HG03571 (cell line): ENCODE data around the gene BNIPL.

Source experiments
- ATAC-seq: cut with Tn5 transposase; IDR thresholded peaks from one replicate; pipeline ENCODE4 v1.9.1; 2021; ENCODE audit not compliant: unreplicated experiment

The BNIPL gene

GRCh38 chr1:151056149-151056548 lies 19.8 kb downstream of the BNIPL start:
- ATAC-seq = no peak

- no peak for ATAC-seq
Measured at GRCh38 chr1:151058692-151059091, 22.3 kb downstream of the BNIPL start.

- peak; percentile 80 for ATAC-seq
Measured at GRCh38 chr1:151059109-151060006, 23.0 kb downstream of the BNIPL start, which contains the start of gene CDC42SE1. CDC42SE1 (minus strand) TSS chr1:151059622; CDS start chr1:151055730, 3,892 bp downstream.

DNA sequence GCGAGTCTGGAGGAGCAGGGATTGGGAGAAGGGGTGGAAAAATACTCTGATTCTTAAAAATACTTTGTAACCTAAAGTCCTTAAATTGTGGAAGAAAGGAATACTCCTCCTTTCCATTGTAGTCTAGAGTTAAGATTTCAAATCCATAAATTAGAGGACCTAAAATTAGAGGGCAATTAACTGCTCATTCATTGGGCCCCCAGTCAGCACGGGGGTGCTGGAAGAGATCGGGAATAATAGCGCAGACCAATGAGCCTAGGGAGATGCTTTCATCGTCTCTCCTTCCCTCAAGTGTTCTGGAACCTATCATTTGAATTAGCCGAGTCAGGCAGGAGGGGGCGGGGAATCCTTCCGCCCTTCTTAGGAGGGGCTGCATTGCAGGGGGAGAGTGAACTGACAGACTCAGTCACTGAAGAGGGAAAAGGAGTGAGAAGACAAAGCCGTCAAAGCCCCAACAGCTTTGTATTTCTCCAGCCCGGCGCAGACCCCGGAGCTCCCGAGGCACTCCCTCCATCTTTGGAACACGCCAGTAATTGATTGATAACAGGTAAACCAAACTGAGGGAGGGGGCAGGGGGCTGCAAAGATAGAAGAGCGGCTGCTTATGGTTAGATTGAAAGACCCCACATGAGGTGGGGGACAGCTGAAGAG lies 23.7 kb downstream of the BNIPL start, which contains the start of gene MLLT11:
MLLT11 (plus strand) TSS at position 391 of the 650 bp plus-strand sequence. CDS start 6,828 bp downstream, outside the sequence.
- ATAC-seq = no peak

GRCh38 chr1:151060657-151061421 lies 24.5 kb downstream of the BNIPL start:
- no peak for ATAC-seq

DNA sequence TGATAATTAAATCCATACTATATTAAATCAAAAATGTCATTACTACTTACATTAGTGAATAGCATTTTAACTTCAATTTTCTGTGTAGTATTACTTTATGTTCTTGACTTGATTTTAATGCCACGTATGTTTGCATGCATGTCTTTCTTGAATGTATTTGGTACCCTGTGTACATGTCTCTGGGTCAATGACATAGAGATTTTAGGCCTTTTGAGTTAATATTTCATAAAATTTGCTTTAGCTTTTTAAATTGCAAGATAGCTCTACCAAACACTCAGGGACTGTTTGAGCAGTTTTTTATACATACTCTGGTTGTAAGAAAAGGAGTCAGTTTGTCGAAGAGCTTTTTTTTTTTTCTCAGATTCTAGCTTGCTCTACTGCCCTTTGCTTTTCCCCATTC lies 25.3 kb downstream of the BNIPL start:
- no peak for ATAC-seq

- no peak for ATAC-seq
Measured at GRCh38 chr1:151062741-151063371, 26.5 kb downstream of the BNIPL start.

- ATAC-seq = no peak
Measured at GRCh38 chr1:151065089-151065645, 28.8 kb downstream of the BNIPL start.

GRCh38 chr1:151067185-151067584 lies 30.8 kb downstream of the BNIPL start:
- no peak for ATAC-seq

DNA sequence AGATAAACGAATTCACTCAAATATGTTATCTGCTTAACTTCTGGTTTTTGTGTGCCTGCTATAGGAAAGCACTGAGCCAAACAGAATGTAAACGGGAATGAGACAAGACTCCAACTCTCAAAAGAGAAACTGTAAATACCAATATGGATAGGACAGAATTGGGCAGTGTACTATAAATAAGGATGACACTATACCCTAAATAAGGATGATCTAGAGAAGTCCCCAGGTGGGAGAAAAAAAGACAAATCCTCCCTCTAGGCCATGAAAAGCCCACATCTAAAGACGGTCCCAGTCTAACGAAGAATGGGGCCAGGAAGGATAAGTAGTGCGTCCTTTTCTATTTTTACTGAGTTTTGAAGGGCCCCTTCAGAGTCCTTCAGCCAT lies 32.7 kb downstream of the BNIPL start:
- no peak for ATAC-seq

DNA sequence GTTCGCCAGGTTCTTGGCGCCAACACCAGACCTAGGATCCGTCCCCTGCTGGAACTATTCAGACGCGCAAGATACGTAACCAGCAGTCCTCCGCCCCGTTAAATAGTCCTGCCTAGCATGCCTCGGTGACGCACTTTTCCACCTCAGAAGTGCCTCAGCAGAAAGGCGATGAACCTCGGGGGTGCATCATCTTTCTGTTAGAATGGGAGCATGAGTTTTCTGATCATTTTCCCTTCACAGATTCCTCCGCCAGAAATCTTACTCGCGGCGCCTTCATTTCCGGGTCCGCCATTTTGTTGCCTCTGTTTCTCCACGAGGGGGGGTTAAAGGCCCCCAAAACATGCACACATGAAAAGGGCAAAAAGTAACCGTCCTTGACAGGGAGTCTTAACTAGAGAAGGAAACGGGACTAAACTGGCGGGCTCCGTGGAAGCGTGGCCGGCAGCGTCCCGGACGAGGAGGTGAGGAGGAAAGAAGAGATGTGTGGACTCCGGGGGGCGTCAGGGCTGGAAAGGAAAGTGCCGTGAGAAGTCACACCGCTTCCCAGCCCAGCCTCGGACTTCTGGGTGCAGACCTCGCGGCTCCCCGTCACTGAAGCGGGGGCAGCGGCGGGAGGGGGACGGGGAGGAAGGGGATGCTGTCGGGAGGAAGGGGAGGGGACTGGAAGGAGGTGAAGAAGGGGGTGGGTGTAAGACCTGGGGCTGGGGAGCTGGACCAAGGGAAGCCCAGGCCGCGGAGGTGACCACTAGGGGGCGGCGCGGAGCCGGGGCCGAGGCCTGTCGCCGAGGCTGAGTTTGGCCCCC lies 34.3 kb downstream of the BNIPL start, which contains the start of gene GABPB2:
GABPB2 (plus strand) TSS at position 288 of the 803 bp plus-strand sequence. CDS start 17,429 bp downstream, outside the sequence.
- ATAC-seq = peak; percentile 73

DNA sequence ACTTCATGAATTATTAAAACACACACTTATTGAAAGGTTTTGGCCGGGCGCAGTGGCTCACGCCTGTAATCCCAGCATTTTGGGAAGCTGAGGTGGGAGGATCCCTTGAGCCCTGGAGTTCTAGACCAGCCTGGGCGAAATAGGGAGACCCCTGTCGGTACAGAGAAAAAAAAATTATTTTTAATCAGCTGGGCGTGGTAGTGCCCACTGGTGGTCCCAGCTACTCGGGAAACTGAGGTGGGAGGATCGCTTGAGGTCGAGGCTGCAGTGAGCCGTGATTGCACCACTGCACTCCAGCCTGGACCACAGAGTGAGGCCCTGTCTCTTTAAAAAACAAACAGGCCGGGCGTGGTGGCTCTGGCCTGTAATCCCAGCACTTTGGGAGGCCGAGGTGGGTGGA lies 35.8 kb downstream of the BNIPL start:
- no peak for ATAC-seq

DNA sequence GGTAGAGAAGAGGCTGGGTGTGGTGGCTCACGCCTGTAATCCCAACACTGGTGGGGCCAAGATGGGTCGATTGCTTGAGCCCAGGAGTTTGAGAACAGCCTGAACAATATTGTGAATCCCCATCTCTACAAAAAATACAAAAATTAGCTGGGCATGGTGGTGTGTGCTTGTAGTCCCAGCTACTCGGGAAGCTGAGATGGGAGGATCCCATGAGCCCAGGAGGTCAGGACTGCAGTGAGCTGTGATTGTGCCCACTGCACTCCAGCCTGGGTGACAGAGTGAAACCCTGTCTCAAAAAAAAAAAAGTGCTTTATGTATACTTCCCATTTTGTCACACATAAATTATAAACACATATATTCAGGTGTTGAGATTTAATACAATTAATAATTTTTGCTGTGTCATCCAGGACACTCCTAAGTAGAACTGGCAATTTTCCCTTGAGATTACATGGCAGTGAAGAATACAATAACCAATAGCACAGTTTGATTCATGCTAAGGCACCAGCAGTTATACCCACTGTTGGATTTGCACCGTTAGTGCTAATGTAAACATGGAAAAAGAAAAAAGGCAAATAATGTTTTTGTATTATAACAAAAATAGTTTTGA lies 49.7 kb downstream of the BNIPL start:
- no peak for ATAC-seq
